Endothelial cell of umbilical vein (primary cell): ENCODE data around the gene RANGAP1.
A peak's percentile ranks its signal among the peaks of the same experiment; 100 is the strongest.

Experiments
- EZH2 ChIP-seq: IDR thresholded peaks from 2 replicates; pipeline ENCODE4 v1.6.1; 2012; ENCODE audit warnings: borderline replicate concordance, low read depth, mild to moderate bottlenecking, moderate library complexity, low read length, inconsistent platforms; ENCODE audit not compliant: severe bottlenecking
- FOS ChIP-seq: IDR thresholded peaks from 2 replicates; pipeline ENCODE4 v1.6.1; 2011; ENCODE audit warnings: mild to moderate bottlenecking, low read length, moderate library complexity, borderline replicate concordance; ENCODE audit not compliant: insufficient read depth
- GATA2 ChIP-seq: IDR thresholded peaks from 2 replicates; pipeline ENCODE4 v1.7.0; 2011; ENCODE audit warnings: low read depth, mild to moderate bottlenecking, moderate library complexity, mixed read lengths, low read length; ENCODE audit not compliant: insufficient read length, insufficient read depth
- JUN ChIP-seq: IDR thresholded peaks from 2 replicates; pipeline ENCODE4 v1.6.1; 2011; ENCODE audit warnings: borderline replicate concordance, low read depth; ENCODE audit not compliant: insufficient read length, insufficient read depth
- MYC ChIP-seq: IDR thresholded peaks from one replicate; pipeline ENCODE4 v1.6.1; 2011; ENCODE audit warnings: mild to moderate bottlenecking, low read depth, low read length
- POLR2A ChIP-seq: IDR thresholded peaks from 2 replicates; pipeline ENCODE4 v1.6.1; 2012; ENCODE audit warnings: low read depth, mild to moderate bottlenecking, control low read depth, low read length
- POLR2AphosphoS5 ChIP-seq: IDR thresholded peaks from 2 replicates; pipeline ENCODE4 v1.6.1; 2012; ENCODE audit warnings: low read depth, mild to moderate bottlenecking, control low read depth, low read length, moderate library complexity; ENCODE audit not compliant: insufficient read depth
- TF ChIP-seq, protein P1 (sequence below), 2 donors: IDR thresholded peaks; 1 replicate in 1 of 2; 2 replicates in 1 of 2; pipeline ENCODE4 v1.5.1; 2011; ENCODE audit warnings: low read length in 2 of 2, mild to moderate bottlenecking in 2 of 2, moderate library complexity in 2 of 2, control low read depth in 1 of 2, inconsistent platforms in 1 of 2, low read depth in 1 of 2; ENCODE audit not compliant: insufficient read depth in 1 of 2; ENCODE audit errors: extremely low read depth in 1 of 2
- TF ChIP-seq, protein P2 (sequence below): IDR thresholded peaks from 2 replicates; pipeline ENCODE4 v1.6.1; 2011; ENCODE audit not compliant: insufficient read depth, insufficient read length

DNA sequence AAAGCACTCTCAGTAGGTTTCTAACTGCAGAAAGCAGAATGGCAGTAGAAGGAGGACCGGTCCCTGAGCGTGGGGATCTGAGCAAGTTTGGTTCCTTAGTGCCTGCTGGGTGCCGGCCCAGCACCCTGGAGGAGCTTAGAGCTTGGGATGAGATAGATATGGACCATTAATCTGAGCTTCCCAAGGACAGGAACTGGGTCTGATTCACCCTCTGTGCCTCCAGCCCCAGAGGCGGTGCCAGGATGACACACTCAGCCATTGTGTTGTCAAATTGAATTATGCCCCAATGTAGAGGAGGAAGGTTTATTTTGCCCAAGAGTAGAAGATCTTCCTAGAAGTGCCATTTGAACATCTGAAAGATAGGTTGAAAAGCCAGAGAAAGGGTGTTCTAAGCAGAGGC is 19.7 kb upstream of the RANGAP1 start:
- TF ChIP-seq, protein P1, sequence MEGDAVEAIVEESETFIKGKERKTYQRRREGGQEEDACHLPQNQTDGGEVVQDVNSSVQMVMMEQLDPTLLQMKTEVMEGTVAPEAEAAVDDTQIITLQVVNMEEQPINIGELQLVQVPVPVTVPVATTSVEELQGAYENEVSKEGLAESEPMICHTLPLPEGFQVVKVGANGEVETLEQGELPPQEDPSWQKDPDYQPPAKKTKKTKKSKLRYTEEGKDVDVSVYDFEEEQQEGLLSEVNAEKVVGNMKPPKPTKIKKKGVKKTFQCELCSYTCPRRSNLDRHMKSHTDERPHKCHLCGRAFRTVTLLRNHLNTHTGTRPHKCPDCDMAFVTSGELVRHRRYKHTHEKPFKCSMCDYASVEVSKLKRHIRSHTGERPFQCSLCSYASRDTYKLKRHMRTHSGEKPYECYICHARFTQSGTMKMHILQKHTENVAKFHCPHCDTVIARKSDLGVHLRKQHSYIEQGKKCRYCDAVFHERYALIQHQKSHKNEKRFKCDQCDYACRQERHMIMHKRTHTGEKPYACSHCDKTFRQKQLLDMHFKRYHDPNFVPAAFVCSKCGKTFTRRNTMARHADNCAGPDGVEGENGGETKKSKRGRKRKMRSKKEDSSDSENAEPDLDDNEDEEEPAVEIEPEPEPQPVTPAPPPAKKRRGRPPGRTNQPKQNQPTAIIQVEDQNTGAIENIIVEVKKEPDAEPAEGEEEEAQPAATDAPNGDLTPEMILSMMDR (IDR thresholded peaks at IDR 0.05; ENCODE audit: extremely low read depth in 1 of 2, insufficient read depth in 1 of 2, low read depth in 1 of 2, low read length in 2 of 2) = no peak
- no peak for TF ChIP-seq POLR2A
- peak; percentile 48 for TF ChIP-seq POLR2AphosphoS5
- peak; percentile 88 for TF ChIP-seq FOS
- no peak for TF ChIP-seq EZH2
- TF ChIP-seq JUN = peak; percentile 63
- TF ChIP-seq, protein P2, sequence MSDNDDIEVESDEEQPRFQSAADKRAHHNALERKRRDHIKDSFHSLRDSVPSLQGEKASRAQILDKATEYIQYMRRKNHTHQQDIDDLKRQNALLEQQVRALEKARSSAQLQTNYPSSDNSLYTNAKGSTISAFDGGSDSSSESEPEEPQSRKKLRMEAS = no peak
- no peak for TF ChIP-seq MYC
- no peak for TF ChIP-seq GATA2
